Measurements from ENCODE around the gene ZNF266. TPM values are rescaled to one million over a fixed set of nuclear protein-coding genes. Genes with fewer than 3 reads are reported as not detected.

The ZNF266 gene
- total and polyA plus RNA-seq, 2 of the 13 experiments (the other 11 are each of a cell fraction or from before 2014, with no cell fraction given) = 19.8 to 20.8 TPM

- no peak for TF ChIP-seq ZNF800 (CRISPR knock-in tag; IDR thresholded peaks at IDR 0.05)
- TF ChIP-seq BCLAF1 (IDR thresholded peaks at IDR 0.05) = no peak
- TF ChIP-seq DBP (CRISPR knock-in tag; IDR thresholded peaks at IDR 0.05; ENCODE audit: not compliant biosample characterization) = no peak
- TF ChIP-seq IKZF1 (IDR thresholded peaks at IDR 0.05) = no peak
Measured at GRCh38 chr19:9370738-9371619, 64.4 kb downstream of the ZNF266 start (continued).

GRCh38 chr19:9362905-9363304, 72.5 kb downstream of the ZNF266 start, which contains the start of gene ZNF177:
TSS of gene ZNF177 (plus strand) at chr19:9363013. CDS start at chr19:9378312, 15,299 bp downstream.
- H3K4me3 ChIP-seq (replicated peaks in 1 of 3; ENCODE audit: insufficient read depth in 1 of 3, low read depth in 2 of 3, low read length in 3 of 3) = no peak within 1 kb of the TSS
- TF ChIP-seq POGK (CRISPR knock-in tag; conservative IDR thresholded peaks at IDR 0.05) (no peak), PRDM4 (CRISPR knock-in tag; IDR thresholded peaks at IDR 0.05; ENCODE audit: borderline replicate concordance) (no peak), ZBTB43 (CRISPR knock-in tag; conservative IDR thresholded peaks at IDR 0.05) (no peak), MBNL3 (CRISPR knock-in tag; conservative IDR thresholded peaks at IDR 0.05) (no peak), ZNF510 (CRISPR knock-in tag; IDR thresholded peaks at IDR 0.05; ENCODE audit: low read depth) (no peak)

More at GRCh38 chr19:9362905-9363304, 72.5 kb downstream of the ZNF266 start, which contains the start of gene ZNF177:
- FAIRE-seq (no peak), ATAC-seq (no peak), DNase-seq (ENCODE audit: low spot score) (no peak)
- in situ Hi-C loops (cut with HindIII; ENCODE audit: extremely low pct_ligation_motif_present, low pct_unique_long_range_greater_than_20kb) (no loop called here), intact Hi-C loops (cut with micrococcal nuclease; ENCODE audit: unreplicated experiment) (no loop called here)
- Histone ChIP-seq H3K4me1 (ENCODE audit: insufficient read depth, low read length) (no peaks in the 10 kb centered on the region), H2AFZ (ENCODE audit: low read length) (no peak within 1 kb of the TSS), H3K27me3 (ENCODE audit: control insufficient read depth in 1 of 2, insufficient read depth in 2 of 2, low read length in 2 of 2) (no peaks in the 10 kb centered on the region), H3K4me2 (ENCODE audit: low read depth, low read length) (no peak within 1 kb of the TSS), H3K79me2 (ENCODE audit: insufficient read depth, low read length) (no peaks in the 10 kb centered on the region), H3K9ac (ENCODE audit: insufficient read depth, low read depth, low read length) (no peak within 1 kb of the TSS), H3K9me3 (ENCODE audit: low read length) (peaks cover 56% of the 10 kb centered on the region), H3K27ac (ENCODE audit: extremely low read length, insufficient read depth, low read length) (no peak within 1 kb of the TSS), H3K36me3 (replicated peaks in 1 of 2; ENCODE audit: control insufficient read depth in 1 of 2, insufficient read depth in 2 of 2, low read length in 2 of 2) (no peaks in the 10 kb centered on the region), H4K20me1 (ENCODE audit: insufficient read depth, low read length) (no peaks in the 10 kb centered on the region)
- CTCF ChIA-PET (ENCODE audit: low intra/inter-chr PET ratio, low total read pairs) = no interaction called here
- POLR2A ChIA-PET = no interaction called here
- 59% methylated on average over 8 of the region's 28 CpGs for WGBS (ENCODE audit: low lambda C conversion rate)
- BruUV-seq (replicated peaks) = no TSS peak
